WTC11 (cell line): ENCODE measurements around the gene HTR4. TPM values are rescaled to one million over a fixed set of nuclear protein-coding genes. Genes with fewer than 3 reads are reported as not detected.

ENCODE experiments used
- ATAC-seq: fragments of 200-7000 bp; cut with Tn5 transposase; 2 replicates; pipeline ENCODE4 v1.10.0; 2021; ENCODE audit warnings: mild to moderate bottlenecking, moderate library complexity
- CTCF ChIA-PET: fragments of 300-600 bp; sonication (Branson Sonifier 250); formaldehyde crosslinking; loops from one replicate; lab custom pipeline; 2021; ENCODE audit warnings: antibody characterized with exemption; lab: Charles Lee
- POLR2A ChIA-PET: fragments of 350-600 bp; sonication (Branson Sonifier 250); formaldehyde crosslinking; loops from one replicate; lab custom pipeline; 2021; ENCODE audit warnings: antibody characterized with exemption; lab: Charles Lee
- DNase-seq: peaks from one replicate; pipeline ENCODE4 v3.0.0; 2021; ENCODE audit warnings: low spot score
- H3K27ac Mint-ChIP-seq: 2 replicates; pipeline ENCODE4 v1.8.0; 2021; ENCODE audit warnings: mixed read lengths
- H3K27me3 Mint-ChIP-seq: 2 replicates; pipeline ENCODE4 v1.8.0; 2021; ENCODE audit warnings: low read depth, mild to moderate bottlenecking, moderate library complexity, mixed read lengths
- H3K36me3 Mint-ChIP-seq: 2 replicates; pipeline ENCODE4 v1.8.0; 2021; ENCODE audit warnings: mixed read lengths
- H3K4me1 Mint-ChIP-seq: 2 replicates; pipeline ENCODE4 v1.8.0; 2022; ENCODE audit warnings: mixed read lengths
- H3K4me3 Mint-ChIP-seq: 2 replicates; pipeline ENCODE4 v1.8.0; 2021; ENCODE audit warnings: mild to moderate bottlenecking, moderate library complexity, mixed read lengths
- H3K9me3 Mint-ChIP-seq: 2 replicates; pipeline ENCODE4 v1.8.0; 2021; ENCODE audit warnings: mixed read lengths
- CREB1 ChIP-seq: sonication (generic); formaldehyde crosslinking; IDR thresholded peaks from 2 replicates; pipeline ENCODE4 v1.8.0; 2023; ENCODE audit warnings: mild to moderate bottlenecking, missing genetic modification reagents
- CTCF ChIP-seq: fragments of 200-600 bp; IDR thresholded peaks from 2 replicates; pipeline ENCODE4 v1.8.0; 2022; ENCODE audit warnings: antibody characterized with exemption
- ELF4 ChIP-seq: sonication (generic); formaldehyde crosslinking; IDR thresholded peaks from 2 replicates; pipeline ENCODE4 v1.8.1; 2022; ENCODE audit warnings: low read depth, mild to moderate bottlenecking, moderate library complexity, missing genetic modification reagents
- EMX1 ChIP-seq: fragments of 250-450 bp; sonication (Bioruptor Pico); IDR thresholded peaks from 2 replicates; pipeline ENCODE4 v1.8.0; 2021; ENCODE audit warnings: mild to moderate bottlenecking
- FOXK1 ChIP-seq: sonication (generic); formaldehyde crosslinking; IDR thresholded peaks from 2 replicates; pipeline ENCODE4 v1.8.0; 2022; ENCODE audit warnings: mild to moderate bottlenecking, moderate library complexity, missing genetic modification reagents
- GABPB1 ChIP-seq: sonication (generic); formaldehyde crosslinking; IDR thresholded peaks from 2 replicates; pipeline ENCODE4 v1.8.1; 2023; ENCODE audit warnings: mild to moderate bottlenecking, missing genetic modification reagents
- GRHL2 ChIP-seq: fragments of 250-450 bp; sonication (Bioruptor Pico); IDR thresholded peaks from 2 replicates; pipeline ENCODE4 v1.8.0; 2022; ENCODE audit warnings: mild to moderate bottlenecking, moderate library complexity; ENCODE audit not compliant: insufficient replicate concordance, severe bottlenecking
- GTF2I ChIP-seq: fragments of 250-450 bp; sonication (Bioruptor Pico); conservative IDR thresholded peaks from 2 replicates; pipeline ENCODE4 v1.4.0; 2021; ENCODE audit warnings: mild to moderate bottlenecking
- JAZF1 ChIP-seq: fragments of 250-450 bp; sonication (Bioruptor Pico); IDR thresholded peaks from 2 replicates; pipeline ENCODE4 v1.9.0; 2021; ENCODE audit warnings: moderate library complexity, mild to moderate bottlenecking, inconsistent platforms
- JUN ChIP-seq: sonication (generic); formaldehyde crosslinking; IDR thresholded peaks from 2 replicates; pipeline ENCODE4 v1.8.0; 2023; ENCODE audit warnings: mild to moderate bottlenecking, missing genetic modification reagents
- MAX ChIP-seq: sonication (generic); formaldehyde crosslinking; IDR thresholded peaks from 2 replicates; pipeline ENCODE4 v1.8.0; 2022; ENCODE audit warnings: mild to moderate bottlenecking, missing genetic modification reagents
- NR3C1 ChIP-seq: sonication (generic); formaldehyde crosslinking; conservative IDR thresholded peaks from 2 replicates; pipeline ENCODE4 v1.8.1; 2023; ENCODE audit warnings: low read depth, mild to moderate bottlenecking, missing genetic modification reagents
- PRDM15 ChIP-seq: sonication (generic); formaldehyde crosslinking; IDR thresholded peaks from 2 replicates; pipeline ENCODE4 v1.8.0; 2022; ENCODE audit warnings: missing genetic modification reagents
- SMAD3 ChIP-seq: sonication (generic); formaldehyde crosslinking; IDR thresholded peaks from 2 replicates; pipeline ENCODE4 v1.8.0; 2022; ENCODE audit warnings: missing genetic modification reagents, mild to moderate bottlenecking, borderline replicate concordance
- TCF7 ChIP-seq: sonication (generic); formaldehyde crosslinking; IDR thresholded peaks from 2 replicates; pipeline ENCODE4 v1.8.0; 2022; ENCODE audit warnings: mild to moderate bottlenecking, low read depth, missing genetic modification reagents, moderate library complexity
- TP53 ChIP-seq: sonication (generic); formaldehyde crosslinking; IDR thresholded peaks from 2 replicates; pipeline ENCODE4 v1.8.1; 2023; ENCODE audit warnings: mild to moderate bottlenecking, missing genetic modification reagents
- ZNF281 ChIP-seq: sonication (generic); formaldehyde crosslinking; IDR thresholded peaks from 2 replicates; pipeline ENCODE4 v1.8.0; 2023; ENCODE audit warnings: mild to moderate bottlenecking, missing genetic modification reagents
- ZNF416 ChIP-seq: fragments of 250-450 bp; sonication (Bioruptor Pico); IDR thresholded peaks from 2 replicates; pipeline ENCODE4 v1.9.0; 2021; ENCODE audit warnings: mild to moderate bottlenecking, inconsistent platforms
- ZNF671 ChIP-seq: fragments of 250-450 bp; sonication (Bioruptor Pico); IDR thresholded peaks from 2 replicates; pipeline ENCODE4 v1.8.0; 2021; ENCODE audit warnings: mild to moderate bottlenecking
- total RNA-seq: library from RNA; stranded (reverse); gene quantifications from 3 replicates; pipeline ENCODE4 v1.2.3, GENCODE V29; 2021

The HTR4 gene
- total RNA-seq, 1 experiment from 2014 or later: not detected

GRCh38 chr5:148483750-148484149 is 170.6 kb downstream of the HTR4 start (continued):
- TF ChIP-seq PRDM15 (CRISPR knock-in tag): no peak

- TF ChIP-seq JAZF1 (CRISPR knock-in tag) (no peak), JUN (CRISPR knock-in tag) (no peak), CREB1 (CRISPR knock-in tag) (no peak), TCF7 (CRISPR knock-in tag) (no peak), GRHL2 (CRISPR knock-in tag) (no peak), SMAD3 (no peak), MAX (CRISPR knock-in tag) (peak; percentile 38; the same call in 1 of the 2 replicates), FOXK1 (CRISPR knock-in tag) (no peak), GTF2I (CRISPR knock-in tag) (no peak), ZNF281 (0 out of 2 replicates have a peak, but pooled peaks have one; percentile 25), GABPB1 (CRISPR knock-in tag) (no peak), NR3C1 (CRISPR knock-in tag) (no peak), CTCF (peak; percentile 74; the same call in 1 of the 2 replicates), ELF4 (CRISPR knock-in tag) (no peak), TP53 (CRISPR knock-in tag) (no peak), ZNF671 (no peak), ZNF416 (CRISPR knock-in tag) (no peak), EMX1 (CRISPR knock-in tag) (no peak)
- TF ChIP-seq, all 79 proteins: peak for 3
- ChIA-PET POLR2A (no interaction called here), CTCF (interaction anchor here (0.6 to 3.4 kb wide), 12 partner anchors 9 to 632 kb away, joined by 3 to 15 read pairs (median 3); no protein-coding TSS in a partner anchor)
- H3K27me3 Mint-ChIP-seq: peaks cover 41% of the 10 kb centered on the region
- DNase-seq (peak; percentile 88), ATAC-seq (peak; percentile 94)
- H3K9me3 Mint-ChIP-seq: no peaks in the 10 kb centered on the region
- H3K36me3 Mint-ChIP-seq: no peaks in the 10 kb centered on the region
- H3K4me1 Mint-ChIP-seq: peaks cover 7% of the 10 kb centered on the region
- no peak overlapping the region; the same call in 1 of the 2 replicates for H3K4me3 Mint-ChIP-seq
- H3K27ac Mint-ChIP-seq: no peak overlapping the region
Measured at GRCh38 chr5:148482697-148483462, 171.4 kb downstream of the HTR4 start.
